Adipose tissue (tissue), 3 donors: ENCODE results near the gene PTPRN2. TPM values are rescaled to one million over a fixed set of nuclear protein-coding genes. Genes with fewer than 3 reads are reported as not detected.
"Not testable (repeated sequence)": the region's sequence is repeated elsewhere in the genome, so short reads cannot be mapped to it uniquely, and the experiment has no call there.

Experiments
- H3K27ac ChIP-seq: one replicate; pipeline ENCODE4 v1.5.1; 2013; ENCODE audit warnings: low read depth, low read length
- WGBS, 3 donors: extraction: QIAGEN DNeasy Blood & Tissue Kit; methylation state at CpG; one replicate each; pipeline ENCODE4 v1.1.7; 2013; 5-methylcytosine and 5-hydroxymethylcytosine counted together
- polyA plus RNA-seq, 3 donors: library from polyadenylated mRNA; stranded (reverse); fragments of 200-250 nt; gene quantifications; one replicate each; pipeline ENCODE4 v1.2.3, GENCODE V29; 2013
- donor health status: healthy with polysubstance abuse.
- donor health status: Bipolar disorder and iron deficiency.
- donor health status: healthy.

Gene PTPRN2
- polyA plus RNA-seq, 3 donors: 3.7 to 8.0 (median 7.3) TPM

GRCh38 chr7:158446281-158446680 is 141.3 kb downstream of the PTPRN2 start:
- WGBS, 3 donors: 81 to 87% (median 85%) methylated on average over 13 of the region's 13 CpGs
- H3K27ac ChIP-seq: no peak overlapping the region

- 77 to 86% (median 82%) methylated on average over 30 of the region's 30 CpGs for WGBS, 3 donors
- H3K27ac ChIP-seq: no peak overlapping the region
Measured at GRCh38 chr7:158445421-158446175, 142.0 kb downstream of the PTPRN2 start.

GRCh38 chr7:158444501-158445420 is 142.9 kb downstream of the PTPRN2 start:
- no peak overlapping the region for H3K27ac ChIP-seq
- 62 to 74% (median 71%) methylated on average over 25 of the region's 25 CpGs for WGBS, 3 donors

GRCh38 chr7:158443688-158444483 is 143.7 kb downstream of the PTPRN2 start:
- H3K27ac ChIP-seq: no peak overlapping the region
- 62 to 84% (median 81%) methylated on average over 19 of the region's 19 CpGs for WGBS, 3 donors

GRCh38 chr7:158443014-158443687 is 144.5 kb downstream of the PTPRN2 start:
- WGBS, 3 donors: 82 to 87% (median 87%) methylated on average over 26 to 28 of the region's 28 CpGs
- no peak overlapping the region for H3K27ac ChIP-seq

GRCh38 chr7:158442260-158442659 is 145.4 kb downstream of the PTPRN2 start:
- WGBS, 3 donors: 56 to 65% (median 62%) methylated on average over 4 of the region's 4 CpGs
- no peak overlapping the region for H3K27ac ChIP-seq

- 76 to 79% (median 78%) methylated on average over 8 of the region's 8 CpGs for WGBS, 3 donors
Measured at GRCh38 chr7:158439035-158439434, 148.6 kb downstream of the PTPRN2 start.

GRCh38 chr7:158432369-158433341 is 155.0 kb downstream of the PTPRN2 start:
- 20 to 30% (median 24%) methylated on average over 17 of the region's 17 CpGs for WGBS, 3 donors
- H3K27ac ChIP-seq: no peak overlapping the region

More at GRCh38 chr7:158439035-158439434, 148.6 kb downstream of the PTPRN2 start:
- no peak overlapping the region for H3K27ac ChIP-seq

- no peak overlapping the region for H3K27ac ChIP-seq
- 48 to 64% (median 55%) methylated on average over 14 of the region's 14 CpGs for WGBS, 3 donors
Measured at GRCh38 chr7:158431941-158432347, 155.7 kb downstream of the PTPRN2 start.

GRCh38 chr7:158431055-158431940 is 156.3 kb downstream of the PTPRN2 start:
- no peak overlapping the region for H3K27ac ChIP-seq
- WGBS, 3 donors: 85 to 88% (median 85%) methylated on average over 12 of the region's 12 CpGs

GRCh38 chr7:158430308-158431034 is 157.2 kb downstream of the PTPRN2 start:
- H3K27ac ChIP-seq: no peak overlapping the region
- WGBS, 3 donors: 80 to 93% (median 82%) methylated on average over 22 of the region's 22 CpGs

GRCh38 chr7:158428837-158429753 is 158.5 kb downstream of the PTPRN2 start:
- H3K27ac ChIP-seq: no peak overlapping the region
- 77 to 82% (median 79%) methylated on average over 24 of the region's 24 CpGs for WGBS, 3 donors

GRCh38 chr7:158428131-158428836 is 159.3 kb downstream of the PTPRN2 start:
- H3K27ac ChIP-seq: no peak overlapping the region
- 80 to 91% (median 80%) methylated on average over 26 of the region's 26 CpGs for WGBS, 3 donors

GRCh38 chr7:158425676-158426075 is 161.9 kb downstream of the PTPRN2 start:
- H3K27ac ChIP-seq: not testable (repeated sequence)
- WGBS, 3 donors: 96 to 98% (median 97%) methylated on average over 14 to 35 of the region's 42 CpGs
